Esophagus muscularis mucosa (tissue), 3 donors: Measurements from ENCODE around the gene PKNOX1.
"Not testable (repeated sequence)": the region's sequence is repeated elsewhere in the genome, so short reads cannot be mapped to it uniquely, and the experiment has no call there.

Experiments
- CTCF ChIP-seq, 3 experiments: fragments of 200-600 bp in 2 of 3; fragments of 450-650 bp in 1 of 3; sonication (generic) in 2 of 3; IDR thresholded peaks; one replicate each; pipeline ENCODE4 v1.5.1; 2017 to 2019; ENCODE audit warnings: antibody characterized with exemption in 3 of 3, mild to moderate bottlenecking in 2 of 3, moderate library complexity in 1 of 3
- POLR2AphosphoS5 ChIP-seq, 2 donors: sonication (generic); formaldehyde crosslinking; IDR thresholded peaks; one replicate each; pipeline ENCODE4 v1.6.1; 2017; ENCODE audit warnings: antibody characterized with exemption in 2 of 2

GRCh38 chr21:42937034-42937940 is 37.1 kb upstream of the PKNOX1 start:
- not testable (repeated sequence) for TF ChIP-seq CTCF, POLR2AphosphoS5 (IDR thresholded peaks at IDR 0.05)
